HG03442 (cell line): ENCODE results near the gene PSMC6.

Experiments
- ATAC-seq: cut with Tn5 transposase; IDR thresholded peaks from one replicate; pipeline ENCODE4 v1.9.1; 2021; ENCODE audit warnings: mild to moderate bottlenecking, moderate library complexity; ENCODE audit not compliant: unreplicated experiment

PSMC6 gene

DNA sequence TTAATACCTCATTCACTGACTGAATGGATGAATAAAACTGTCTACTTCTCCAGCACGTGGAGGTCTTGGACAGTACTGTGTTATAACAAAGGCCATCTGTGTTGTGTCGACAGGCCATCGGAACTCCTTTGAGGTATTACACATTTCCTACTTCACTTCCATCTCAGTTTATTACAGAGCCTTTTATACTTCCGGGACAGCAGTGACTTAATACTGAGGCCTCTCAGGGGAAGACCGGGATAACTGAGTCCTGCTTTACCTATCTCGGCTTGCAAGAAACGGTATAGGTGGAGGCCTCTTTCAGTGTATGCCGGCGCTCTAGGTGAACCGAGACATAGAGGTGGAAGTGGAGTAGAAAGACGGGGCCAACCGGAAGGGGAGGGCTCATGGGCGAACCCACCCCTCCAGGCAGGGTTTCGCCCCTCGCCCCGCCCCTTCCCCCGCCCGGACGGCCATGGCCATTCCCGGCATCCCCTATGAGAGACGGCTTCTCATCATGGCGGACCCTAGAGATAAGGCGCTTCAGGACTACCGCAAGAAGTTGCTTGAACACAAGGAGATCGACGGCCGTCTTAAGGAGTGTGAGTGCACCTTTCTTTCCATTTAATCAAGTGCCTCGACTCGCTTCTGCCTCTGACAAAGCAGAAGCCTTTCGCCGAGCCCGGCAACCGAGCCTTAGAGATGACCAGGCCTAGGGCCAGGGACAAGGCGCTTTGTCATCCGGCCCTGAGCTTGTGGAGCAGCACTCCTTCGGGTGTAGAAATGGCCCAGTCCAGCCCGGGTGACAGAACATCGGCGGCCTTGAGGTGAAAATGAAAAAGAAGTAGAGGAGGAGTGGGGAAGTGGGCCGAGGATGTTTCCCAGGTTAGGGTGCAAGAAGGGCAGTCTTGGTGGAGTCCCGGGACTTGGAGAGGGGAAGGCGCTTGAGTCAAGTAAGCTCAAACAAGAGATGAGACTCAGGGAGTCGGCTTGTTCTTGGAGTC is at the start of gene PSMC6:
Gene PSMC6, plus strand, starts transcription at position 477 of the 983 bp plus-strand sequence. Its CDS starts 20 bp downstream, at position 497.
- ATAC-seq = peak; percentile 95

- no peak for ATAC-seq
Observed at GRCh38 chr14:52660325-52660724, 46.7 kb upstream of the PSMC6 start.

DNA sequence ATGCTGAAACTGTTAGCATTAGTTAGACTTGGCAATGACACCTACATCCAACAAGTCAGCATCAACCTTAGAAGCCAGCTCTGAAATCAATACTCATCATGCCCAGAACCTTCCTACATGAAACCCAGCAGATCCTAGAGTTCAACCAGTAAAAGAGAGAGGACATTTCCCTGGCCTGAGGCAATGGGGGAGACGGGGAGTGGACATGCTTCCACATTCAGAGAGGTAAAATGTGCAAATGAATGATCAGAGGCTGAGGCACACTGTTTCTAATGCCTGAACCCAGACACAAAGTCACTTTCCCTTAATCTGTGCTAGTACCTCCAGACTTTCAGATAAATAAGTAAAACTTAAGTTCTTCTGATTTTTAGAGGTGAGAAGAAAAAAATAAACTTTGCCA is 46.2 kb upstream of the PSMC6 start:
- no peak for ATAC-seq

GRCh38 chr14:52661314-52661713 is 45.7 kb upstream of the PSMC6 start:
- ATAC-seq = no peak

DNA sequence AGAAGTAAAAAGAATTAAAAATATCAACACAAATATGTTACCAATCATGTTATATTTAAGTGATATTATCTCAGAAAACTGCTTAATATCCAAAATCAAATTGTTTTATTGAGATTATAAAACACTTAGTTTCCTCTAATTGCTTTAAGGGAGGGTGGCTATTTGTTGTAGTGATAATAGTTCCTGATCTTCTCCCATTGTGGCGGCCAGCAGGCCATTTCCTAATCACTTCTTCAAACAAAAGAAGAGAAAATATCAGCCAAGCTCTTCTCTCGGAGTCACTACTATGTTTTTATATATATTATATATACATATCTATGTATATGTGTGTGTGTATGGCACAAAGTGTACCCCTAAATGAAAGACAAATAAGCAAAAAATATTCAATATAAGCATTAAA is 43.1 kb upstream of the PSMC6 start:
- ATAC-seq = no peak

GRCh38 chr14:52678591-52678990 is 28.4 kb upstream of the PSMC6 start:
- ATAC-seq = no peak

DNA sequence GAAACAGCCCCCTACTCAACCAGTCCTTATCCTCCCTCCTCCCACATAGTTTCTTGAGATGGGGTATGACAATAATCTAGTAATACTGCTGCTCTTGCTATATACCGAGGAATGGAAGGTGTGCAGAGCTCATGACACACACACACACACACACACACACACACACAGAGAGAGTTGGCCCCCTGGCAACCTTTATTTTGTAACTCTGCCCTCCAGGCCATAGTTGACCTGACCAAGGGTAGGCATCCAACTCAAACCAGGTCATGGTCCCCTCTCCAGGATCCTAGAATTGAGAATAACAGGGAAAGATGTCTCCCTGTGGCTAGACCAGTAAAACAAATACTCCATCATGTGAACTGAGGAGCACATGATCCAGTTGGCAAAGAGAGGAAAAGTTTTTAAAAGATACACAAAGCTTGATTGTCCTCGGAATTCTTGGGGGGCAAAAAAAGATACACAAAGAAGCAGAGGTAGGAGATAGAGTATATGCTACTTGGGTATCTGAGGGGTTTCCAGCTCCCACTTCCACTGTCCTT is 22.9 kb upstream of the PSMC6 start:
- ATAC-seq = no peak

- no peak for ATAC-seq
Observed at GRCh38 chr14:52686176-52686575, 20.8 kb upstream of the PSMC6 start.

GRCh38 chr14:52690983-52691760 is 15.8 kb upstream of the PSMC6 start:
- no peak for ATAC-seq

DNA sequence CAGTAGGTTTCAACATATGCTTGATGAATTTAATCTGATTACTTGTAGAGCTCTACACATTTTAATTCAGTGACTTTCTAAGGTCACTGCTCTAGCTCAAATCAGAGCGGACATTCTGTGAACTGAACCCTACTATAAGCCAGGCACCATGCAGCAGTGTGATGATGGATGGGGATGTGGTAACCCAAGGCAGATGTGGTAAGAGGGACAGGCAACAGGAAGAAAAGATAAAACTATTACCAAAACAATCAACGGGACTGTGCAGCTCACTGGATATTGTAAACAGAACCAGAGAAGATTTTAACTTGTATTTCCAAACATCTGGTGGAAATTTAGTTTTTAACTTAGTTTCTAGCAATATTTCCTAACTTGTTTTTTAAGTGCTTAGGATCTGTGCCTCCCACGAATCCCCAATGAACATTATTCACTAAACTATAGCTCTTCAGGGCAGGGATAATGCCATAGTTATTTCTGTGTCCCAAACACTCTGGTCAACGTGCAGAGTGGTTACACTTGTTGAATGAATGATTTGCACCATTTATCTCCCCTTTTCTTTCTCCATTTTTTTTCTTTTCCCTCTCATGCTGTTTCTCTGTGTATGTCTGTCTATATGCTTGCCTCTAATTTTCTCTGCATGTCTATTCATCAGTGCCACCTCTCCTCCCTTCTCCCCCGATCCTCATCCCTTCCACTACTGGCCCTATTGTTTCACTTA is 14.6 kb upstream of the PSMC6 start:
- no peak for ATAC-seq

DNA sequence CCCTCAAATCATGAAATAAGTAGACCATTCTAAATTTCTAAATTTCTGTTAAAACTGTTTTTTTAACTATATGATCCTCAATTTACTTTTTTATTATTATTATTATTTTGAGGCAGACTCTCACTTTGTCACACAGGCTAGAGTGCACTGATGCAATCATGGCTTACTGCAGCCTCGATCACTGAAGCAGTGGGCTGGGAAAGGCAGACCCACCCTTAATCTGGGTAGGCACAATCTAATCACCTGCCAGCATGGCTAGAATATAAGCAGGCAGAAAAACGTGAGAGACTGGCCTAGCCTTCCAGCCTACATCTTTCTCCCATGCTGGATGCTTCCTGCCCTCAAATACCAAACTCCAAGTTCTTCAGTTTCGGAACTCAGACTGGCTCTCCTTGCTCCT is 14.0 kb upstream of the PSMC6 start:
- ATAC-seq = no peak

DNA sequence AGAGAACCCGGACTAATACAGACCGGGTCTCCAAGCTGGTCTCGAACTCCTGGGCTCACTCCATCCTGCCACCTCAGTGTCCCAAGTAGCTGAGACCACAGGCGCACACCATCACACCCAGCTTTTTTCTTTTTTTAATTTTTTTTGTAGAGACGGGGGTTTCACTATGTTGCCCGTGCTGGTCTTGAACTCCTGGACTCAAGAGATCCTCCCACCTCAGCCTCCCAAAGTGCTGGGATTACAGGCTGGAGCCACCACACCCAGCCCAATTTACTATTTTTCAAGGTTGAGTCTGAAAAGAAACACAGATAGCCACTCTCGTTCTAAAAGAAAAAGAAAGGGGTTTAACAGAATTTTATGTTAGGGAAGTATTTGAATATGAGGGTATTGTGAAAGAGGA is 13.5 kb upstream of the PSMC6 start:
- no peak for ATAC-seq

- peak; percentile 50 for ATAC-seq
Observed at GRCh38 chr14:52694761-52695480, 12.1 kb upstream of the PSMC6 start.

DNA sequence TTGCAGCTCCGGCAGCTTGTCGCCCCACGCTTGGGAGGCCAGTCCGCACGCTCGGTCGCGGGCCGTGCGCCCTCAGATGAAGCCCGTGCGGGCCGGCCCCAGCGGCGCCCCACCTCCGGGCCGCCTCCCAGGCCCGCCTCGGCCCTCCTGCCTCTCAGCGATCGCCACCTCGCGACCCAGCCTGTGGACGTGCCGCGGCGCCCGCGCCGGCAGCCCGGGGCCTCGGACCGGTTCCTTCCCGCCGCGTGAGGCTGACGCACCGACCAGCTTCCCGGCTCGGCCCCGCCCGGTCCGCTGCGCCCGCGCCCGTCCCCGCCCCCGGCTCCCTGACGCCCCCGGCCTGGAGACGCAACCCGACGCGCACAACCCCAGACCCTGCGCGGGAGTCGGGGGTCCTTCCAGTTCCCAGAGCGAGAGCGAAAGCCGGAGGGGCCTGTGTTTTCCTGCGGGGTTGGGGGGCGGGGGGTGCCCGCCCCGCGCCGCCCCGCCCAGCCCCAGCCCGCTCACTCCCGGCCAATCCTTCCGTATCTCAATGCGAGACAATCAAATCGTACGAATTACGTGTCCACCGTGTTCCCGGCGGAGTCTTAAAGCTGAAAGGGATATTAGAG is 11.4 kb upstream of the PSMC6 start, which contains the start of gene ERO1A:
Gene ERO1A, minus strand, starts transcription at position 78 of the 611 bp plus-strand sequence. Its CDS starts 77 bp downstream, at position 1.
- peak; percentile 64 for ATAC-seq

GRCh38 chr14:52700701-52701172 is 6.3 kb upstream of the PSMC6 start:
- no peak for ATAC-seq

- ATAC-seq = no peak
Observed at GRCh38 chr14:52701223-52701622, 5.8 kb upstream of the PSMC6 start.

DNA sequence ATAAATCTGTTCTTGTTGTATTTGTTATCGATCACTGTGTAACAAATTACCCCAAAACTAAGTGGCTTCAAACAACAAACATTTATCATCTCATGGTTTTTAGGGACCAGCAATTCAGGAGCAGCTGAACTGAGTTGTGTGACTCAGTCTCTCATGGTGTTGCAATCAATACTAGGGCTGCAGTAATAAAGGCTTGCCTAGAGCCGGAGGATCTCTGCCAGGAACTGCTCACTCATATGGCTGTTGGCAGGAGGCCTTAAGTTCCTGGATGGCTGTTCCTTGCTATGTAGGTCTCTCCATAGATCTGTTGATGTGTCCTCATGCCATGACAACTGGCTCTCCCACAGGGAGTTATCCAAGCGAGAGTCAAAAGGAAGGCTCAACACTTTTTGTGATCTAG is 3.8 kb upstream of the PSMC6 start:
- ATAC-seq = no peak

GRCh38 chr14:52703664-52704063 is 3.3 kb upstream of the PSMC6 start:
- no peak for ATAC-seq

DNA sequence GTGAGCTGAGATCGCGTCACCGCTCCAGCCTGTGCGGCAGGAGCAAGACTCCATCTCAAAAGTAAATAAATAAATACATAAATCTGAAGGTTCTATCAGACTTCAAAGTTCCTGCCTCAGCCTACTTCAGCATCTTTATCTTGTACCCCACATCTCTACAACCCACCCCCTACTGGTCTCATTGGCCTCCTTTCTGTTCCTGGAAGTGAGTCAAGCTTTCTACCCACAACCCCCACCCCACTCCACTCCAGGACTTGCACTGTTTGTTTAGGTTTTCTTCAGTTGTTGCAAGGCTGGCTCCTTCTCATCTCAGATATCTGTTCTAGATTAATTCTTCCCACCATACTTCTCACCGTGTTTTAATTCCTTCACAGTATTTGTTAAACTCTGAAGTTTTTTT is 714 bp upstream of the PSMC6 start:
- ATAC-seq = no peak

DNA sequence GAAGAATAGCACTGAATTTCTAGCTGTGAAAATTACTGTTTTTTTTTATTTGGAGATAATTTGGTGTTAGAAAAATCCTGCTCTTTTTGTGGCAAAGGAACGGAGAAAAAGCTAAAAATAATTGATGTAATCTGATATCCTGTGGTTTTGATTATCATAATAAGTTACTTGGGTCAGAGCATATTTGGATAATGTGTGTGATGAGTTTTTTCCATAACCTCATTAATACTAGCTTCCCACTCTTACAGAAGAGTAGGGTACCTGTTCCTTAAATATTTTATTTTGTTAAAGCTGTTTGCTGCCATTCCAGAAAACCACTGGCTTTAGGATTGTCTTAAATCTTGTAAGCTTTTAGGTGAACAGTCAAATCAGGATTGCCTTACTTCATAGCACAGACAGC is 4.7 kb downstream of the PSMC6 start:
- ATAC-seq = no peak
